Ovary (tissue), 3 donors: ENCODE data around the gene ANKS1B.

ENCODE experiments used
- EP300 ChIP-seq: sonication (generic); formaldehyde crosslinking; IDR thresholded peaks from one replicate; pipeline ENCODE4 v1.6.1; 2017; ENCODE audit warnings: antibody characterized with exemption
- POLR2A ChIP-seq: fragments of 450-650 bp; IDR thresholded peaks from one replicate; pipeline ENCODE4 v1.6.1; 2017; ENCODE audit warnings: antibody characterized with exemption, mild to moderate bottlenecking, moderate library complexity
- TF ChIP-seq, protein P1 (sequence below), 3 donors: fragments of 450-650 bp in 2 of 3; fragments of 200-600 bp in 1 of 3; IDR thresholded peaks; one replicate each; pipeline versions ENCODE4 v1.5.1 to v1.8.0; 2016 to 2022; ENCODE audit warnings: antibody characterized with exemption in 3 of 3, mild to moderate bottlenecking in 1 of 3
- donor health status: DM: no; HTN: no; CAD: no.

DNA sequence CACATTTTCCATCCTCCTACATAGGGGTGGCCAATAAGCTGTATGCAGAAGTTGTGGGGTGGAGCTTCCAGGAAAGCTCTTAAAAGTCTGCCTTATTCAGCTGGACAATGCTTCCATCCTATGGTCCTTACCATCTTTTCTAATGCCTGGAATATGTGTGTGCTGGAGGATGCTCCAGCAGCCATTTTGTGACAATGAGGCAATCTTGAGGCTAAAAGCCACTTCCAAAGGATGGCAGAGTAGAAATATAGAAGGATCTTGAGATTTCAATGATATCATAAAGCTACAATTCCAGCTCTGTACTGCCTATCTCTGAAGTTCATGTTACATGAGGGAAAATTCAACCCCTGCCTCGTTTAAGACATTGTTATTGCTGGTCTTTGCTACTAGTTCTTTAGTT, 1244.0 kb downstream of the ANKS1B start:
- TF ChIP-seq, protein P1, sequence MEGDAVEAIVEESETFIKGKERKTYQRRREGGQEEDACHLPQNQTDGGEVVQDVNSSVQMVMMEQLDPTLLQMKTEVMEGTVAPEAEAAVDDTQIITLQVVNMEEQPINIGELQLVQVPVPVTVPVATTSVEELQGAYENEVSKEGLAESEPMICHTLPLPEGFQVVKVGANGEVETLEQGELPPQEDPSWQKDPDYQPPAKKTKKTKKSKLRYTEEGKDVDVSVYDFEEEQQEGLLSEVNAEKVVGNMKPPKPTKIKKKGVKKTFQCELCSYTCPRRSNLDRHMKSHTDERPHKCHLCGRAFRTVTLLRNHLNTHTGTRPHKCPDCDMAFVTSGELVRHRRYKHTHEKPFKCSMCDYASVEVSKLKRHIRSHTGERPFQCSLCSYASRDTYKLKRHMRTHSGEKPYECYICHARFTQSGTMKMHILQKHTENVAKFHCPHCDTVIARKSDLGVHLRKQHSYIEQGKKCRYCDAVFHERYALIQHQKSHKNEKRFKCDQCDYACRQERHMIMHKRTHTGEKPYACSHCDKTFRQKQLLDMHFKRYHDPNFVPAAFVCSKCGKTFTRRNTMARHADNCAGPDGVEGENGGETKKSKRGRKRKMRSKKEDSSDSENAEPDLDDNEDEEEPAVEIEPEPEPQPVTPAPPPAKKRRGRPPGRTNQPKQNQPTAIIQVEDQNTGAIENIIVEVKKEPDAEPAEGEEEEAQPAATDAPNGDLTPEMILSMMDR (IDR thresholded peaks at IDR 0.05) = no peak
- no peak for TF ChIP-seq POLR2A
- TF ChIP-seq EP300 = no peak
